Amniotic epithelial cell (primary cell): ENCODE data around the gene CDC37L1.
"Not testable (repeated sequence)": the region's sequence is repeated elsewhere in the genome, so short reads cannot be mapped to it uniquely, and the experiment has no call there.

Source experiments
- DNase-seq: peaks from one replicate; pipeline ENCODE4 v3.0.0-alpha.2; 2010; ENCODE audit warnings: low read depth

CDC37L1 gene

DNA sequence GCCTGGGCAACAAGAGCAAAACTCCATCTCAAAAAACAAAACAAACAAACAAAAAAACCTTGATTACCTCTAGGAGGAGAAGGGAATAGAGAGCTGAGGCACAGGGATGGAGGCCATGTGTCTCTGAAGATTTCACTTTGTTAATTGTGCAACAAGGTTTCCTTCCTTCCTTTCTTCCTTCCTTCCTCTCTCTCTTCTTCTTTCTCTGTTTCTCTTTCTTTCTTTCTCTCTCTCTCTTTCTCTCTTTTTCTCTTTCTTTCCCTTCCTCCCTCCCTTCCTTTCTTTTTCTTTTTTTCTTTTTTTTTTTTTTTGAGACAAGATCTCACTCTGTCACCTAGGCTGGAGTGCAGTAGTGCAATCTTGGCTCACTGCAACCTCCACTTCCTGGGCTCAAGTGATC lies 75.2 kb downstream of the CDC37L1 start:
- not testable (repeated sequence) for DNase-seq

DNA sequence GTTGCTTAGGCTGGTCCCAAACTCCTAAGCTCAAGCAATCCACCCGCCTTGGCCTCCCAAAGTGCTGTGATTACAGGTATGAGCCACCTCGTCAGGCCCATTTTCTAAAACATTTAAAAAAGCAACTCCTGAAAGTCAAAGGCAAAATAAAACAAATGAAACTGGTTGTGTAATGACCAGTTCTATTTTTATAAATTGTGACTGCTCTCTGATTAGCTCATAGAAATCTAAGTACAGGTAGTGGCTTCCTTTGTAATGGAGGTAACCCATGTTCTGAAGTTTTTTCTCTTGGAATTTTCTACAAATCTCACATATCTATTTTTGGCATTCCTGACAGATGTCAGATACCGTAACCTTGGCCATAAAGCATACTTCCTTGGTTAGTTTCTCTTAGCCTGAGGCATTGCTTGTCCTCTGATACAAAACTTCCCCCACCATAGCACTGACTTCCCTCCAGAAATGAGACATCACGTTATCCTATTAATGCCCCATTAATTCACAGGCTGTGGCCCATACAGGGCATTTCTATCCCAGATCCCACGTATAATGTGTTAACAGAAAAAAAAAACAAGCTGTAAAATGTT lies 75.7 kb downstream of the CDC37L1 start:
- DNase-seq: no peak

DNA sequence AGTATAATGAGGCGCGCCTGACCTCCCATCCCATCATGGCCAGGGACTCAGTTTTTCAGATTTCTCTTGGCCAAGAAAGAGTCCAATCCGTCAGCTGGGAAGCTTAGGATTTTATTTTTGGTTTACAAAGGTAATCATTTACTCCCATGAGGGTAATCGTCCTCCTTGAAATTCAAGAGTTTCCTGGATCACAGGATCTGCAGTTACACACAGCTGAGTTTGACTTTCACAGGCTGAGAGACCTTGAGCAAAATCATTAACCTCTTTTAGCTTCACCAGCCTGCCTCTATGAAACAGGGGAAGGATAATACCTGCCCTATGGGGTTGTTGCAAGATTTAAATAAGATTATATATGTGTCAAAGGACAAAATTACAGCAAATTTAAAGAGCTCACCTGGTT lies 77.1 kb downstream of the CDC37L1 start:
- DNase-seq: no peak
